Osteoblast (primary cell): ENCODE measurements around the gene MYH10. TPM values are rescaled to one million over a fixed set of nuclear protein-coding genes. Genes with fewer than 3 reads are reported as not detected.
A peak's percentile ranks its signal among the peaks of the same experiment; 100 is the strongest.

ENCODE experiments used
- DNase-seq: peaks from one replicate; pipeline ENCODE4 v3.0.0; 2011; ENCODE audit warnings: low spot score, mixed read lengths; ENCODE audit not compliant: insufficient read length; ENCODE audit errors: missing footprints
- H2AFZ ChIP-seq: 2 replicates; pipeline ENCODE4 v1.6.0; 2011; ENCODE audit warnings: mild to moderate bottlenecking, low read length
- H3K27ac ChIP-seq: 2 replicates; pipeline ENCODE4 v1.5.1; 2011; ENCODE audit warnings: mild to moderate bottlenecking, low read depth, low read length, moderate library complexity
- H3K27me3 ChIP-seq: 2 replicates; pipeline ENCODE4 v1.6.0; 2012; ENCODE audit warnings: mild to moderate bottlenecking, control low read depth, inconsistent platforms, low read length, moderate library complexity; ENCODE audit not compliant: insufficient read depth
- H3K36me3 ChIP-seq: 2 replicates; pipeline ENCODE4 v1.5.1; 2011; ENCODE audit warnings: mild to moderate bottlenecking, low read length, control low read depth, moderate library complexity; ENCODE audit not compliant: insufficient read depth
- H3K4me1 ChIP-seq: 2 replicates; pipeline ENCODE4 v1.5.1; 2011; ENCODE audit warnings: mild to moderate bottlenecking, low read length, control low read depth, moderate library complexity; ENCODE audit not compliant: insufficient read depth
- H3K4me2 ChIP-seq: 2 replicates; pipeline ENCODE4 v1.6.0; 2011; ENCODE audit warnings: mild to moderate bottlenecking, low read length; ENCODE audit not compliant: insufficient read depth
- H3K4me3 ChIP-seq: fragments of 200-600 bp; sonication (generic); 3 replicates; pipeline ENCODE4 v1.5.1; 2012; ENCODE audit warnings: mild to moderate bottlenecking, low read length, inconsistent platforms; ENCODE audit not compliant: insufficient read depth
- H3K79me2 ChIP-seq: 2 replicates; pipeline ENCODE4 v1.6.0; 2012; ENCODE audit warnings: mild to moderate bottlenecking, low read length, control low read depth, inconsistent platforms; ENCODE audit not compliant: insufficient read depth
- H3K9me3 ChIP-seq: 2 replicates; pipeline ENCODE4 v1.5.1; 2011; ENCODE audit warnings: low read depth, low read length, control low read depth
- H4K20me1 ChIP-seq: 2 replicates; pipeline ENCODE4 v1.6.0; 2012; ENCODE audit warnings: mild to moderate bottlenecking, low read length, control low read depth; ENCODE audit not compliant: insufficient read depth
- CTCF ChIP-seq: IDR thresholded peaks from 2 replicates; pipeline ENCODE4 v1.5.1; 2011; ENCODE audit warnings: mild to moderate bottlenecking, low read depth, low read length, moderate library complexity; ENCODE audit errors: extremely low read depth
- total RNA-seq: library from RNA; depleted of rRNA; stranded (reverse); fragments of >200 nt; gene quantifications from 2 replicates; pipeline ENCODE4 v1.2.3, GENCODE V29; 2012

The MYH10 gene
- total RNA-seq, 1 donor, result 40.9 TPM

- TF ChIP-seq CTCF, result no peak
- peaks cover 4% of the 10 kb centered on the region for H4K20me1 ChIP-seq
- H3K4me1 ChIP-seq, result peaks cover 19% of the 10 kb centered on the region
- peaks cover 74% of the 10 kb centered on the region for H3K36me3 ChIP-seq
- no peaks in the 10 kb centered on the region for H3K79me2 ChIP-seq
- H3K27ac ChIP-seq, result peak overlapping the region; percentile 55
- no peak overlapping the region for H3K4me3 ChIP-seq
- no peaks in the 10 kb centered on the region for H3K9me3 ChIP-seq
- H2AFZ ChIP-seq, result no peak overlapping the region
- DNase-seq, result no peak
- no peaks in the 10 kb centered on the region for H3K27me3 ChIP-seq
- no peak overlapping the region for H3K4me2 ChIP-seq
Measured at GRCh38 chr17:8487743-8488142, 142.8 kb downstream of the MYH10 start.

DNA sequence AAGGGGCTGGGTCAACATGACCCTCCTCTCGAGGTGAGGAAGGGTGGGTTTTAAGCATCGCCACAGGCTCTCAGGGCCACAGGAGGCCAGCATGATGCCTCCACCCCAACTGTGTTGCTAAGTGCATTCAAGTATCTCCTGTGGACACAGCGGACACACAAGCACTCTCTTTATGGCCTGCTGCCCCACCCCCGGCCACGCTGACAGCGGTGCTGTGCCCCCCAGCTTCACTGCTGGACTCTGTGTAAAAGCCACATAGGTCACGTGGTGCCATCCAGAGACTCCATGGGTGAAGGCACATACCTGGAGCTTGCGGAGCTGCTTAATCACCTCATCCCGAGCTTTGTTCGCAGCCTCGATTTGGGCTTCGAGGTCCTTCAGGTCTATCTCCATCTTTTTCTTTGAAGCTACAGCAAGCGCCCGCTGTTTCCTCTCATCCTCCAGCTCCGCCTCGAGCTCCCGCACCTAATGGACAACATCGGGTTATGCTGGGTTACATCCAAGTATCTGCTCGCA, 143.3 kb downstream of the MYH10 start:
- Histone ChIP-seq H3K27ac (no peak overlapping the region), H3K79me2 (no peaks in the 10 kb centered on the region), H3K27me3 (no peaks in the 10 kb centered on the region), H3K4me1 (peaks cover 19% of the 10 kb centered on the region), H3K4me3 (no peak overlapping the region), H4K20me1 (peaks cover 4% of the 10 kb centered on the region), H3K36me3 (peaks cover 71% of the 10 kb centered on the region), H2AFZ (no peak overlapping the region), H3K9me3 (no peaks in the 10 kb centered on the region), H3K4me2 (no peak overlapping the region)
- no peak for DNase-seq
- TF ChIP-seq CTCF, result no peak

- Histone ChIP-seq H3K27me3 (no peaks in the 10 kb centered on the region), H2AFZ (no peak overlapping the region), H3K4me3 (no peak overlapping the region), H3K4me2 (no peak overlapping the region), H3K79me2 (no peaks in the 10 kb centered on the region), H3K9me3 (no peaks in the 10 kb centered on the region), H4K20me1 (peaks cover 9% of the 10 kb centered on the region), H3K27ac (no peak overlapping the region), H3K36me3 (peaks cover 70% of the 10 kb centered on the region), H3K4me1 (peaks cover 19% of the 10 kb centered on the region)
- no peak for DNase-seq
- no peak for TF ChIP-seq CTCF
Measured at GRCh38 chr17:8485491-8485890, 145.0 kb downstream of the MYH10 start.

- H3K36me3 ChIP-seq, result peaks cover 73% of the 10 kb centered on the region
- no peak overlapping the region for H3K4me3 ChIP-seq
- H2AFZ ChIP-seq, result no peak overlapping the region
- no peak overlapping the region for H3K27ac ChIP-seq
- H3K4me1 ChIP-seq, result peaks cover 19% of the 10 kb centered on the region
- peaks cover 17% of the 10 kb centered on the region for H4K20me1 ChIP-seq
- no peaks in the 10 kb centered on the region for H3K9me3 ChIP-seq
- no peaks in the 10 kb centered on the region for H3K79me2 ChIP-seq
- no peaks in the 10 kb centered on the region for H3K27me3 ChIP-seq
- no peak for TF ChIP-seq CTCF
- no peak for DNase-seq
- no peak overlapping the region for H3K4me2 ChIP-seq
Measured at GRCh38 chr17:8484465-8484864, 146.1 kb downstream of the MYH10 start.
